Measurements from ENCODE around the gene PLK4.
"Not testable (repeated sequence)": the region's sequence is repeated elsewhere in the genome, so short reads cannot be mapped to it uniquely, and the experiment has no call there.

The PLK4 gene

DNA sequence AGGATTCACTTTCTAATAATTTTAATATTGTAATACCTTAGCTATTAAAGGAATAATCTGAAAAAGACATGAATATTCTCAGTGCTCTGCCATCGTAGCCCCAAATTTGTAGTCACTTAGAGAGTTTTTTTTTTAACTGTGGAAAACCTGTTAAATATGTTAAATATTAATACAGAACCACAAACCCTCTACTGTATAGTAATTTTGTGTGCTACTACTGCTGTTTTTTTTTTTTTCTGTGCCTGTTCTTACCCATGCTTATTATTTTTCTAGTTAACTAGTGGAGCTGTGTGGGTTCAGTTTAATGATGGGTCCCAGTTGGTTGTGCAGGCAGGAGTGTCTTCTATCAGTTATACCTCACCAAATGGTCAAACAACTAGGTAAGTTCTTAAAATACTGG lies 15.8 kb downstream of the PLK4 start:
- DNase-seq (ENCODE audit: extremely low read depth, low read depth) = no peak
- TF ChIP-seq, protein P1, sequence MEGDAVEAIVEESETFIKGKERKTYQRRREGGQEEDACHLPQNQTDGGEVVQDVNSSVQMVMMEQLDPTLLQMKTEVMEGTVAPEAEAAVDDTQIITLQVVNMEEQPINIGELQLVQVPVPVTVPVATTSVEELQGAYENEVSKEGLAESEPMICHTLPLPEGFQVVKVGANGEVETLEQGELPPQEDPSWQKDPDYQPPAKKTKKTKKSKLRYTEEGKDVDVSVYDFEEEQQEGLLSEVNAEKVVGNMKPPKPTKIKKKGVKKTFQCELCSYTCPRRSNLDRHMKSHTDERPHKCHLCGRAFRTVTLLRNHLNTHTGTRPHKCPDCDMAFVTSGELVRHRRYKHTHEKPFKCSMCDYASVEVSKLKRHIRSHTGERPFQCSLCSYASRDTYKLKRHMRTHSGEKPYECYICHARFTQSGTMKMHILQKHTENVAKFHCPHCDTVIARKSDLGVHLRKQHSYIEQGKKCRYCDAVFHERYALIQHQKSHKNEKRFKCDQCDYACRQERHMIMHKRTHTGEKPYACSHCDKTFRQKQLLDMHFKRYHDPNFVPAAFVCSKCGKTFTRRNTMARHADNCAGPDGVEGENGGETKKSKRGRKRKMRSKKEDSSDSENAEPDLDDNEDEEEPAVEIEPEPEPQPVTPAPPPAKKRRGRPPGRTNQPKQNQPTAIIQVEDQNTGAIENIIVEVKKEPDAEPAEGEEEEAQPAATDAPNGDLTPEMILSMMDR (IDR thresholded peaks at IDR 0.05; ENCODE audit: low read depth, low read length, missing control alignments) = no peak
- no peak overlapping the region for H3K4me3 ChIP-seq (replicated peaks; ENCODE audit: low read depth, low read length)

DNA sequence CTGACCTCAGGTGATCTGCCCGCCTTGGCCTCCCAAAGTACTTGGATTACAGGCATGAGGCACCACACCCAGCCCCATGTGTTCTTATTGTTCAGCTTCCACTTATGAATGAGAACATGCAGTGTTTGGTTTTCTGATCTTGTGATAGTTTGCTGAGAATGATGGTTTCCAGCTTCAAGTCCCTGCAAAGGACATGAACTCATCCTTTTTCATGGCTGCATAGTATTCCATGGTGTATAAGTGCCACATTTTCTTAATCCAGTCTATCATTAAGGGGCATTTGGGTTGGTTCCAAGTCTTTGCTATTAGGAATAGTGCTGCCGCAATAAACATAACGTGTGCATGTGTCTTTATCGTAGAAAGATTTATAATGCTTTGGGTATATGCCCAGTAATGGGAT lies 19.0 kb downstream of the PLK4 start:
- DNase-seq (ENCODE audit: extremely low read depth, low read depth); H3K4me3 ChIP-seq (replicated peaks; ENCODE audit: low read depth, low read length): not testable (repeated sequence)

DNA sequence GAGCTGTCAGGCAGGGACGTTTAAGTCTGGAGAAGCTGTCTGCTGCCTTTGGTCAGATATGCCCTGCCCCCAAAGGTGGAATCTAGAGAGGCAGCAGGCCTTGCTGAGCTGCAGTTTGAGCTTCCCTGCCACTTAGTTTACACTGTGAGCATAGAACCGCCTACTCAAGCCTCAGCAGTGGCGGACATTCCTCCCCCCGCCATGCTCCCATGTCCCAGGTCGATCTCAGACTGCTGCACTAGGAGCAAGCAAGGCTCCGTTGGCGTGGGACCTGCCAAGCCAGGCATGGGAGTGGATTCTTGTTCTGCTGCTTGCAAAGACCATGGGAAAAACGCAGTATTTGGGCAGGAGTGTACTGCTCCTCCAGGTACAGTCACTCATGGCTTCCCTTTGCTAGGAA lies 24.3 kb downstream of the PLK4 start:
- H3K4me3 ChIP-seq (replicated peaks; ENCODE audit: low read depth, low read length) = no peak overlapping the region
- TF ChIP-seq, protein P1 (IDR thresholded peaks at IDR 0.05; ENCODE audit: low read depth, low read length, missing control alignments) = no peak
- DNase-seq (ENCODE audit: extremely low read depth, low read depth) = no peak

- TF ChIP-seq, protein P1 (IDR thresholded peaks at IDR 0.05; ENCODE audit: low read depth, low read length, missing control alignments) = no peak
- DNase-seq (ENCODE audit: extremely low read depth, low read depth) = no peak
- H3K4me3 ChIP-seq (replicated peaks; ENCODE audit: low read depth, low read length) = no peak overlapping the region
Measured at GRCh38 chr4:127916512-127916911, 35.8 kb downstream of the PLK4 start.

DNA sequence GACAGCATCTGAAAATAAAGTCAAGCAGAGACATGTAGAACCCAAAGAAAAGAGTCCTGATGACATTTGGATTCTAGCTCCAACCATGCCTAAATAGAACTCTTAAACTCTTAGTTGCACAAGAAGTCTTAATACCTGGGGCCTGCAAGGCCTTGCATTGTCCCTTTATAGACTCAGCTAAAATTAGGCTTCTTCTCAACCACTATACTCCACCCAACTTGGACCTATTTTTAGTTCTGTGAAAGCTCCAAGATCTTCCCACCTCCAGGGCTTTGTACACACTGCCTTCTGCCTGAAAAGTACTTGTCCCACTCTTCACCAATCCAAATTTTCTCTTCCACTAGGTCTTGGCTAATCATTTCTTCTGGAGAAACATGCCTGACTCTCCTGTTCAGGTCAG lies 36.5 kb downstream of the PLK4 start:
- H3K4me3 ChIP-seq (replicated peaks; ENCODE audit: low read depth, low read length) = no peak overlapping the region
- TF ChIP-seq, protein P1 (IDR thresholded peaks at IDR 0.05; ENCODE audit: low read depth, low read length, missing control alignments) = no peak
- DNase-seq (ENCODE audit: extremely low read depth, low read depth) = no peak

DNA sequence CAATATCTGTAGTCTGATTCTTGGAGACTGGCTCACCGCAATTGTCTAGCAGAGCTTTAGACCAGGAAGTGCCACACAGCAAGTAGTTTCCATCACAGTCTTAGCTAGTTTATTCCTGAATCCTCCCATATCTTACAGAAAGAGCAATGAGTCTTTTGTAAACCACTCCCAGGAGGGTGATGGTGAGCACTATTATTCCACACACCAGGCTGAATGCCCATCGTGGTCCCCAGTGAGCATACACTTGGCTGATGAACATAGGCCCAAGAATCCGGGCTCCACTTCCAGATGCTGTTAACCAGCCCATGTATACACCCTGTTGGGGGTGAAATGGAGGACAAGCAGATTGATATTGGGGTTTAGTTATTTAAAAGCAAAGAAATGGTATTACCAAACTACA lies 39.8 kb downstream of the PLK4 start:
- H3K4me3 ChIP-seq (replicated peaks; ENCODE audit: low read depth, low read length) = no peak overlapping the region
- no peak for DNase-seq (ENCODE audit: extremely low read depth, low read depth)
- TF ChIP-seq, protein P1 (IDR thresholded peaks at IDR 0.05; ENCODE audit: low read depth, low read length, missing control alignments) = no peak

DNA sequence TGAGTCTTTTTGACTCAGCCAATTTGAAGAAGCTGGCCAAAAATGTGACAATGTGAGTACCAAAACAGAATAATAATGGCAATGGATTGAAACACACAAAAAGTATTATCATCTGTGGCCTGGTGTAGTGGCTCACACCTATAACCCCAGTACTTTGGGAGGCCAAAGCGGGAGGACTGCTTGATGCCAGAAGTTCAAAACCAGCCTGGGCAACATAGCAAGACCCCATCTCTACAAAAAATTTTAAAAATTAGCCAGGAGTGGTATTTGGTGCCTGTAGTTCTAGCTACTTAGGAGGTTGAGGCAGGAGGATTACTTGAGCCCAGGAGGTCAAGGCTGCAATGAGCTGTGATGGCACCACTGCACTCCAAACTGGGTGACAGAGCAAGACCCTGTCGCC lies 41.5 kb downstream of the PLK4 start:
- no peak overlapping the region for H3K4me3 ChIP-seq (replicated peaks; ENCODE audit: low read depth, low read length)
- TF ChIP-seq, protein P1 (IDR thresholded peaks at IDR 0.05; ENCODE audit: low read depth, low read length, missing control alignments) = no peak
- no peak for DNase-seq (ENCODE audit: extremely low read depth, low read depth)

- not testable (repeated sequence) for H3K4me3 ChIP-seq (replicated peaks; ENCODE audit: low read depth, low read length); DNase-seq (ENCODE audit: extremely low read depth, low read depth)
Measured at GRCh38 chr4:127925720-127926119, 45.0 kb downstream of the PLK4 start.
